Measurements from ENCODE around the gene FMN1. TPM values are rescaled to one million over a fixed set of nuclear protein-coding genes. Genes with fewer than 3 reads are reported as not detected.

Gene FMN1
- total and polyA plus RNA-seq, 8 donors, result 1.9 to 10.2 (median 3.0) TPM

DNA sequence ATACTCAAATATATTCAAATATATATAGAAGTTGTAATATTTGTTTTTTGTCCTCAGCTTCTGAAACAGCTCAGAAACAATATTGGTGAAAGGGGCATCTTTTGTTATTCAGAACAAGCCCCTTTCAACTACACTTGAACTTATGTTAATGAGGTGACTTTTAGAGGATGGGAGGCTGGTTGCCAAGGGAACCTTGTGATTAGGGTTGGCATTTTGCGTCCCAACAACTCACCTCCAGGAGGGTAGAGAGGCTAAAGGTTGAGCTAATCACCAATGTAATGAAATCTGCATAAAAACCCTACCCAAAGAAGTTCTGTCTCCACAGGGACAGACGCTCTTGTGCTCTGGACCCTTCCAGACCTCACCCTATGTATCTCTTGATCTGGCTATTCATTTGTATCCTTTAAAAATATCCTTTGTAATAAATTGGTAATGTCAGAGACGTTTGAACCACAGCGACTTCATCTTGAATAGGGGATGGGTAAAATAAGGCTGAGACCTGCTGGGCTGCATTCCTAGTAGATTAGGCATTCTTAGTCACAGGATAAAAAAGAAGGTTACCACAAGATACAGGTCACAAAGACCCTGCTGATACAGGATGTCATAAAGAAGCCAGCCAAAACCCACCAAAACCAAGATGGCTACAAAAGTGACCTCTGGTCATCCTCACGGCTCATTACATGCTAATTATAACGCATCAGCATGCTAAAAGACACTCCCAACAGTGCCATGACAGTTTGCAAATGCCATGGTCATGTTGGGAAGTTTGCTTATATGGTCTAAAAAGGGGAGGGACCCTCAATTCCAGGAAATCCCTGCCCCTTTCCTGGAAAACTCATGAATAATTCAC is 111.1 kb downstream of the FMN1 start:
- no peak overlapping the region for H3K4me3 ChIP-seq
- no peaks in the 10 kb centered on the region for H3K4me1 ChIP-seq
- DNase-seq (no peak), ATAC-seq (no peak), FAIRE-seq (no peak)
- no peaks in the 10 kb centered on the region for H3K27me3 ChIP-seq
- H3K9me3 ChIP-seq, result no peaks in the 10 kb centered on the region
- 39 to 58% methylated on average over 6 of the region's 6 CpGs for WGBS, 2 donors
- TF ChIP-seq, protein P1, sequence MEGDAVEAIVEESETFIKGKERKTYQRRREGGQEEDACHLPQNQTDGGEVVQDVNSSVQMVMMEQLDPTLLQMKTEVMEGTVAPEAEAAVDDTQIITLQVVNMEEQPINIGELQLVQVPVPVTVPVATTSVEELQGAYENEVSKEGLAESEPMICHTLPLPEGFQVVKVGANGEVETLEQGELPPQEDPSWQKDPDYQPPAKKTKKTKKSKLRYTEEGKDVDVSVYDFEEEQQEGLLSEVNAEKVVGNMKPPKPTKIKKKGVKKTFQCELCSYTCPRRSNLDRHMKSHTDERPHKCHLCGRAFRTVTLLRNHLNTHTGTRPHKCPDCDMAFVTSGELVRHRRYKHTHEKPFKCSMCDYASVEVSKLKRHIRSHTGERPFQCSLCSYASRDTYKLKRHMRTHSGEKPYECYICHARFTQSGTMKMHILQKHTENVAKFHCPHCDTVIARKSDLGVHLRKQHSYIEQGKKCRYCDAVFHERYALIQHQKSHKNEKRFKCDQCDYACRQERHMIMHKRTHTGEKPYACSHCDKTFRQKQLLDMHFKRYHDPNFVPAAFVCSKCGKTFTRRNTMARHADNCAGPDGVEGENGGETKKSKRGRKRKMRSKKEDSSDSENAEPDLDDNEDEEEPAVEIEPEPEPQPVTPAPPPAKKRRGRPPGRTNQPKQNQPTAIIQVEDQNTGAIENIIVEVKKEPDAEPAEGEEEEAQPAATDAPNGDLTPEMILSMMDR (IDR thresholded peaks at IDR 0.05), result no peak
- intact Hi-C loops (cut with DNase I), result no loop called here
- H3K36me3 ChIP-seq, result no peaks in the 10 kb centered on the region
- no peak overlapping the region for H3K27ac ChIP-seq

GRCh38 chr15:33080006-33080405 is 114.5 kb downstream of the FMN1 start:
- WGBS, 2 donors, result 58 to 68% methylated on average over 4 of the region's 4 CpGs
- no peak for ATAC-seq
- TF ChIP-seq, protein P1 (IDR thresholded peaks at IDR 0.05), result no peak
- no peak overlapping the region for H3K4me3 ChIP-seq
- H3K36me3 ChIP-seq, result no peaks in the 10 kb centered on the region
- no peak overlapping the region for H3K27ac ChIP-seq
- no peak for FAIRE-seq
- intact Hi-C loops (cut with DNase I), result no loop called here
- H3K9me3 ChIP-seq, result no peaks in the 10 kb centered on the region
- no peak for DNase-seq
- no peaks in the 10 kb centered on the region for H3K4me1 ChIP-seq
- H3K27me3 ChIP-seq, result no peaks in the 10 kb centered on the region

DNA sequence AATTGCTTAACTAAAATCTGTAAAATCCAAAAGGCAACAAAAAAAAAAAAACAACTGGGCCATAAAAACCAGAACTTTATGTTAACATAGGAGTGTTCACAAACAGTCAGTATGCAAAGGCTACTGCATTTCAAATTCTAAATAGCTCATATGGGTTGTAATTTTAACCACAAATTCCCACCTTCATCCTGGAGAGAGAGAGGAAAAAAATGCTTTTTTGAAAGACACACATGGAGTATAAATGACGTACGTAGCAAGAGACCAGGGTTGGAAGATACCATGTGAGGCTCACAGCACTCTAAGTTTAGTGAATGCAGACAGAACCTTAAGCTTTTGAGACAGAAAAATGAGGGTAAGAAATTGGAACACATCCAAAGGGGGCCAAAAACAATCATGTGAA is 115.9 kb downstream of the FMN1 start:
- intact Hi-C loops (cut with DNase I), result no loop called here
- FAIRE-seq (no peak), ATAC-seq (no peak), DNase-seq (no peak)
- WGBS, 2 donors, result 94% methylated on average over 2 of the region's 2 CpGs
- TF ChIP-seq, protein P1 (IDR thresholded peaks at IDR 0.05), result no peak
- H3K36me3 ChIP-seq, result no peaks in the 10 kb centered on the region
- H3K27me3 ChIP-seq, result no peaks in the 10 kb centered on the region
- H3K4me1 ChIP-seq, result no peaks in the 10 kb centered on the region
- no peak overlapping the region for H3K4me3 ChIP-seq
- no peaks in the 10 kb centered on the region for H3K9me3 ChIP-seq
- no peak overlapping the region for H3K27ac ChIP-seq

GRCh38 chr15:33076937-33077336 is 117.6 kb downstream of the FMN1 start:
- H3K27me3 ChIP-seq, result no peaks in the 10 kb centered on the region
- no peaks in the 10 kb centered on the region for H3K4me1 ChIP-seq
- TF ChIP-seq, protein P1 (IDR thresholded peaks at IDR 0.05), result no peak
- H3K36me3 ChIP-seq, result no peaks in the 10 kb centered on the region
- FAIRE-seq (no peak), DNase-seq (no peak), ATAC-seq (no peak)
- H3K27ac ChIP-seq, result no peak overlapping the region
- intact Hi-C loops (cut with DNase I), result no loop called here
- no peak overlapping the region for H3K4me3 ChIP-seq
- no peaks in the 10 kb centered on the region for H3K9me3 ChIP-seq
- WGBS, 2 donors, result 72 to 78% methylated on average over 7 of the region's 7 CpGs

DNA sequence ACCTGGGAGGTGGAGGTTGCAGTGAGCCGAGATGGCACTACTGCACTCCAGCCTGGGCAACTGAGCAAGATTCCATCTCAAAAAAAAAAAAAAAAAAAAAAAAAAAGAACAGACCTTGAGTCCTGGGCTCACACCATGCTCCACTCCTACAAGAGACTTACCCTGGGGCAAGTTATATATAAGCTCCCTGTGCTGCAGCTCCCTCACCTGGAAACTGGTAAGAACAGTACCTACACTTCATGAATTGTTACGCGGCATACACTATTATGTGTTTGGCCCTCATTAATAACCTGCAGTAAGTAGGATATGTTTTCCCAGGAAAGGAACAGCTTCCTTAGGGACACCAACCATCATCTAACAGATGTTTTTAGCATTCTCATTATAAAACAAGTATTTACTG is 119.6 kb downstream of the FMN1 start:
- 69 to 80% methylated on average over 3 of the region's 3 CpGs for WGBS, 2 donors
- FAIRE-seq, result no peak
- Histone ChIP-seq H3K27me3 (no peaks in the 10 kb centered on the region), H3K36me3 (no peaks in the 10 kb centered on the region), H3K9me3 (no peaks in the 10 kb centered on the region), H3K4me1 (no peaks in the 10 kb centered on the region), H3K27ac (no peak overlapping the region), H3K4me3 (no peak overlapping the region)
- no peak for DNase-seq
- ATAC-seq, result peak in 2 of 4 donors; percentile 44 to 56
- intact Hi-C loops (cut with DNase I), result no loop called here
- TF ChIP-seq, protein P1 (IDR thresholded peaks at IDR 0.05), result no peak
